CD4-positive, CD25-positive, alpha-beta regulatory T cell (primary cell): ENCODE data around the gene CHST3. TPM values are rescaled to one million over a fixed set of nuclear protein-coding genes. Genes with fewer than 3 reads are reported as not detected.

Experiments
- ATAC-seq, 2 donors: fragments of 150-1000 bp; cut with Tn5 transposase; one replicate each; pipeline ENCODE4 v1.10.0; 2021; ENCODE audit warnings: low read depth in 2 of 2, moderate number of reproducible peaks in 2 of 2, moderate library complexity in 1 of 2
- DNase-seq, 3 donors: peaks; one replicate each; pipeline versions ENCODE4 v3.0.0 to v3.0.0-alpha.2; 2012 to 2022; ENCODE audit warnings: mixed read lengths in 1 of 3
- H3K27ac ChIP-seq: one replicate; pipeline ENCODE4 v1.7.0; 2013; ENCODE audit warnings: mild to moderate bottlenecking, low read length; ENCODE audit not compliant: insufficient read depth, poor library complexity, severe bottlenecking
- H3K27me3 ChIP-seq: one replicate; pipeline ENCODE4 v1.7.0; 2013; ENCODE audit warnings: low read length; ENCODE audit not compliant: control insufficient read depth, insufficient read depth
- H3K36me3 ChIP-seq: one replicate; pipeline ENCODE4 v1.7.0; 2013; ENCODE audit warnings: mild to moderate bottlenecking, low read length, moderate library complexity; ENCODE audit not compliant: control insufficient read depth, insufficient read depth
- H3K4me1 ChIP-seq: 2 replicates; pipeline ENCODE4 v1.7.0; 2013; ENCODE audit warnings: mild to moderate bottlenecking, low read length; ENCODE audit not compliant: insufficient read depth, control insufficient read depth, poor library complexity, severe bottlenecking
- H3K4me3 ChIP-seq: one replicate; pipeline ENCODE4 v1.7.0; 2013; ENCODE audit warnings: low read depth, mild to moderate bottlenecking, low read length, moderate library complexity
- H3K9me3 ChIP-seq, 2 experiments: 1 replicate in 1 of 2; 2 replicates in 1 of 2; pipeline ENCODE4 v1.7.0; 2013; ENCODE audit warnings: low read length in 2 of 2, mild to moderate bottlenecking in 1 of 2, moderate library complexity in 1 of 2; ENCODE audit not compliant: control insufficient read depth in 2 of 2
- H3K27ac Mint-ChIP-seq, 3 donors: one replicate each; pipeline ENCODE4 v1.8.0; 2020 to 2022; ENCODE audit warnings: mild to moderate bottlenecking in 3 of 3, mixed read lengths in 3 of 3, moderate library complexity in 2 of 3
- H3K27me3 Mint-ChIP-seq: one replicate; pipeline ENCODE4 v1.8.0; 2022; ENCODE audit warnings: mild to moderate bottlenecking, mixed read lengths
- H3K36me3 Mint-ChIP-seq: one replicate; pipeline ENCODE4 v1.8.0; 2020; ENCODE audit warnings: mixed read lengths
- H3K4me1 Mint-ChIP-seq, 4 donors: one replicate each; pipeline ENCODE4 v1.8.0; 2020 to 2022; ENCODE audit warnings: mixed read lengths in 4 of 4, mild to moderate bottlenecking in 1 of 4
- H3K4me3 Mint-ChIP-seq, 4 donors: one replicate each; pipeline ENCODE4 v1.8.0; 2020 to 2022; ENCODE audit warnings: mild to moderate bottlenecking in 4 of 4, mixed read lengths in 4 of 4, moderate library complexity in 3 of 4
- H3K9me3 Mint-ChIP-seq, 7 donors: one replicate each; pipeline ENCODE4 v1.8.0; 2020 to 2022; ENCODE audit warnings: mixed read lengths in 7 of 7, mild to moderate bottlenecking in 3 of 7, moderate library complexity in 2 of 7
- polyA plus RNA-seq, 4 donors: library from polyadenylated mRNA; unstranded; fragments of 300-500 nt; fragmentation: Illumina TruSeq; gene quantifications; one replicate each; pipeline ENCODE4 v1.2.3, GENCODE V29; 2021
- total RNA-seq: library from RNA; stranded (reverse); gene quantifications from one replicate; pipeline ENCODE4 v1.2.3, GENCODE V29; 2022

Gene CHST3
- total and polyA plus RNA-seq, 5 donors from 2014 or later, result not detected

DNA sequence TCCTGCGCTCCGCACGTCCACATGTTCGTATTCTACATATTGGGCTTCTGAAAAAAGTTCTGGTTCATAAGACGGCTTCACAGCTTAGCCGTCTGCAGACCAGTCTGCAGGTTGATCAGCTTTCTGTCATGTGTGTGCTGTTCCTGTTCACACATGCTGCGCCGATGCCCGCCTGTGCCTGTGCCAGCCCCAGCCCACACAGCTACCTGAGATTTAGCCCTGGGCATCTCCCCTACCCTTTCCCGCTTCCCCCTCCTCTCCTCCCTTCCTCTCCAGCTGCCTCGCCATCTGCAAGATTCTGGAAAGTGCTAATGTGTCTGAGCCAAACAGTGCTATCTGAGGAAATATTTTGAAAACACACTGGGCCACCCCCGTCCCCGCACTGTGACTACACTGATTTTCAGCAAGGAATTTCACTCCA lies 7.1 kb downstream of the CHST3 start:
- ATAC-seq (no peak), DNase-seq (no peak)
- Histone ChIP-seq H3K27me3 (no peaks in the 10 kb centered on the region), H3K9me3 (no peaks in the 10 kb centered on the region), H3K27ac (no peak overlapping the region), H3K4me1 (no peaks in the 10 kb centered on the region), H3K4me3 (no peak overlapping the region), H3K36me3 (no peaks in the 10 kb centered on the region)
- Mint-ChIP-seq H3K4me3 (no peak overlapping the region), H3K4me1 (peaks cover 0 to 6% (median 3%) of the 10 kb centered on the region in 4 donors), H3K9me3 (no peaks in the 10 kb centered on the region), H3K27ac (no peak overlapping the region), H3K27me3 (peaks cover 18% of the 10 kb centered on the region), H3K36me3 (no peaks in the 10 kb centered on the region)

DNA sequence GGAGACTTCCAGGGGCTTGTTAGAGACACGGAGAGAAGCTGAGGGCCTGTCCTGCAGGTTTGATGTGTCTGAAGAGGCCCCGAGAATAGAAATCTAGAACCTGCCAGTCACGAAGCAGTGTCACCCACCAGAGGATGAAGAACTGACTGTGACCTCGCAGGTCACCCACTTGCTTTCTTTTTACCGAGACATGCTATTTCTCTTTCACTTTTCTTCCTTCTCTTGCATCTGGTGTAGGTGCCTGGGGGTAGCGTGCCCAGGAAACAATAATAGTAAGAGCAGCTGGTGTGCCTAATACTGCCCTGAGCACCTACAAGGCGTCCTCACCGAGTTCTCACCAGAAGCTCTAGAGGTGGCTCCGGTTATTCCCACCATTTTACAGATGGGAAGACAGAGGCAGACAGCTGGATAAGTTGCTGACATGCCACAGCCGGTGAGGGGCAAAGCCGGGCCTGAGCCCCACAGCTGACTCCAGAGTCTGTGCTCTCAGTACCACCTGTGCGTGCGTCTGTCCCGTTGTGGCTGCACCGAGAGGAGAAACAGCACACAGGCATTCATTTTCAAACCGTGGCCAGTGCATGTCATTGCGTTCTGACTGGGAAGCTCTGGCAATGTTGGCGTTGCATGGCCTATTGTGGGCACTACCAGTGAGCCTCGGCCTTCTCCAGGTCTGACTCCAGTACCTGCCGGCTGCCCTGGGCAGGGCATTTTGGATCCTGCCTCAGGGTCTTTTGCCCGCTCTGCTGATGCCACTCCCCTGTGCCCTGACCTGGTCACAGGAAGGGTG lies 7.8 kb downstream of the CHST3 start:
- peak in 1 of 3 donors; percentile 56 for DNase-seq
- ATAC-seq, result no peak
- no peak overlapping the region for H3K27ac ChIP-seq
- no peaks in the 10 kb centered on the region for H3K9me3 ChIP-seq
- H3K36me3 ChIP-seq, result no peaks in the 10 kb centered on the region
- no peaks in the 10 kb centered on the region for H3K27me3 ChIP-seq
- Mint-ChIP-seq H3K4me1 (peaks cover 0 to 6% (median 3%) of the 10 kb centered on the region in 4 donors), H3K4me3 (no peak overlapping the region), H3K36me3 (no peaks in the 10 kb centered on the region), H3K27ac (no peak overlapping the region), H3K9me3 (no peaks in the 10 kb centered on the region), H3K27me3 (peaks cover 15% of the 10 kb centered on the region)
- H3K4me3 ChIP-seq, result no peak overlapping the region
- no peaks in the 10 kb centered on the region for H3K4me1 ChIP-seq

DNA sequence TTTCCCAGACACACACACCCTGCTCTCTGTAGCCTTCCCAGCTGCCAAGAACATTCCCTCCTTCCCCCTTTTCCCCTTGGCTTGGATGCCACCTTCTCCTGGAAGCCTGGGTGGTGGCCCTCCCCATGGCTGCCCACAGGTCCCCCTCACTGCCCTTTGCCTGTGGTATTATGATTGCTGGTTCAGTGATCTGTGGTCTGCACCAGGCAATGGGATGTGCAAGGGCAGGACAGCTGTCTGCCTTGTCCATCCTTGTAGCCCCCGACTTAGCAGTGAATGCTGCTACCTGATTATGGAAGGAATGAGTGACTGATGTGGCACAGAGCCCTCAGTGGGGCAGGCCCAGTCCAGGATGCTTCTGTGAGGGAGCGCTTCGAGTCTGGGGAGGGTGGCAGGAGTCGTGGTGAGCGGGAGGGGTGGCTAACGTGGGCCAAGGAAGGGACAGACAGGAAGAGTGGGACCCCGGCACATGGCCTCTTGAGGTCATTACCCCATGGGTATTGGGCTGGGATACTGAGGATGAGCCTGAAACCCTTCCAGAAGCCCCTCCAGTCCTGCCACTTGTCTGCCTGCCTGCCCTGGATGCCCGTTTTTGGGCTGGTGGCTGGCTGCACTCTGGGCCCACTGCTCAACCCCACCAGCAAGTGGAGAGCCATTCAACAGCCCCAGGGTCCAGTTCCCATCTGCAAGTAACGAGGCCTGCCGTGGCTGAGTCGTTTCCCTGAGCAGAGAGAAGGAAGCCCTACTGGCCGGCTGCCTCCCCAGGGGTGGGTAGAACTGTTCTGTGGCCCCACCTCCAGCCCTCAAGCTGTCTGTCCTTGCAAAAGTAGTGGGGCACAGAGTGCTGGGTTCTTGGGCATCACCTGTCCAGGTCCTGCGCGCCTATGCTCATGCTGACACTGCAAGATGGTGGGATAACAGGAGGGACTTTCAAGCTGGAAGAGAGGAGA lies 8.8 kb downstream of the CHST3 start:
- no peaks in the 10 kb centered on the region for H3K27me3 ChIP-seq
- peaks cover 0 to 6% (median 3%) of the 10 kb centered on the region in 4 donors for H3K4me1 Mint-ChIP-seq
- H3K9me3 ChIP-seq, result no peaks in the 10 kb centered on the region
- no peaks in the 10 kb centered on the region for H3K4me1 ChIP-seq
- peaks cover 10% of the 10 kb centered on the region for H3K27me3 Mint-ChIP-seq
- no peaks in the 10 kb centered on the region for H3K36me3 Mint-ChIP-seq
- H3K9me3 Mint-ChIP-seq, result no peaks in the 10 kb centered on the region
- no peak overlapping the region for H3K4me3 Mint-ChIP-seq
- DNase-seq (no peak), ATAC-seq (no peak)
- H3K27ac ChIP-seq, result no peak overlapping the region
- H3K27ac Mint-ChIP-seq, result no peak overlapping the region
- H3K4me3 ChIP-seq, result no peak overlapping the region
- H3K36me3 ChIP-seq, result no peaks in the 10 kb centered on the region

DNA sequence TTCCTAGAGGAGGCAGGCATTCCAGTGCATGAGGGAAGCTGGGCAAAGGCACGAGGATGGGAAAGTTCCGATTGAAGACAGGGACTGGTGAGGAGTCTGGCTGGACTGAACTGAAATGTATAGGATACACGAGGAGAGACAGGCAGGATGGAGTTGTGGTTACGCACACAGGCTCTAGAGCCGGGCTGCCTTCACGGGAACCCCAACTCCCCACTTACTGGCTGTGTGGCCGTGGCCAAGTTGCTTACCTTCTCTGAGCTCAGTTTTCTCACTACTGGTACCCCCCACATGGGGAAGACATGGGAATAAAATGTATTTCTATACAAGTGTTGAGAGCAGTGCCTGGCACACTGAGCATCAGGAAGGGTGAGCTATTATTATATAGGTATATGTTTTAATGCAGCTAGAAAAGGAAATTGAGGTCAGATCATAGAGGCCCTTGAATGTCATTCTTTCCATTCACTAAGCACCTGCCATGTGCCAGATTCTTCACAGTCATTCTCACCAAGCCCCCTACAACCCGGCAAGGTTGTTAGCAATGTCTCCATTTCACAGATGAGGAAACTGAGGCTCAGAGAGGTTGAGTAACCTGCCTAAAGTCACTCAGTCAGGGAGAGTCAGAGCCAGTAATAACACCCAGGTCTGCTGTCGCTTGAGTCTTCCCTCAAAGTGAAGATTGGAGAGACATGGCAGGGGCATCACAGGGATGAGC lies 9.7 kb downstream of the CHST3 start:
- H3K27ac Mint-ChIP-seq, result peak overlapping the region in 1 of 3 donors; percentile 56
- H3K4me1 Mint-ChIP-seq, result peaks cover 0 to 6% (median 3%) of the 10 kb centered on the region in 4 donors
- H3K36me3 ChIP-seq, result no peaks in the 10 kb centered on the region
- DNase-seq (no peak), ATAC-seq (no peak)
- H3K9me3 Mint-ChIP-seq, result no peaks in the 10 kb centered on the region
- H3K27me3 ChIP-seq, result no peaks in the 10 kb centered on the region
- H3K36me3 Mint-ChIP-seq, result no peaks in the 10 kb centered on the region
- H3K4me3 ChIP-seq, result no peak overlapping the region
- peaks cover 4% of the 10 kb centered on the region for H3K27me3 Mint-ChIP-seq
- no peak overlapping the region for H3K4me3 Mint-ChIP-seq
- H3K9me3 ChIP-seq, result no peaks in the 10 kb centered on the region
- no peak overlapping the region for H3K27ac ChIP-seq
- H3K4me1 ChIP-seq, result no peaks in the 10 kb centered on the region

DNA sequence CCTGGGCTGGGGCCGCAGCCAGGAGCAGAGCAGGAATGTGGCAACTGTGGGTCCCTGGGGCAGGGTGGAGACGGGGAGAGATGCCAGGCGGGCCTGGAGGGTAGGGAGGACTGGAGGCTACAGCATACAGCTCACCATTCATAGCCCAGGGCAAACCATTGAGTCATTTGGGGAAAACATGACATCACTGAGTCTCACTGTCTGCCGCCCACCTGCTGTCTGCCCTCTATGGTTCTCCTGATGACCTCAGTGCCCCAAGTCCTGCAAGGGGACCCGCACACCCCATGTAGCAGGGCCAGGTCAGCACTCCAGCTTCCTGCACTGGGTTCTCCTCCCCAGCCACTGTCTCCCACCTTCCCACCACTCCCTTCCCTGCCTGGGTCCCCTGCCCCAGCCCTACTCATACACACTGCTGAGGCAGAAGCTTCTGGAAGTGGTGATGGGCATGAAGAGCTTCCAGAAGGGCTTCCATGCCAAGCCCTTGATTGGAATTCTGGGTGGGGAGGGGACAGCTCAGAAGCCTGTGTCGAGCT lies 10.4 kb downstream of the CHST3 start:
- Histone ChIP-seq H3K36me3 (no peaks in the 10 kb centered on the region), H3K4me3 (no peak overlapping the region), H3K27ac (no peak overlapping the region), H3K4me1 (no peaks in the 10 kb centered on the region), H3K27me3 (no peaks in the 10 kb centered on the region), H3K9me3 (no peaks in the 10 kb centered on the region)
- H3K36me3 Mint-ChIP-seq, result no peaks in the 10 kb centered on the region
- DNase-seq, result peak in 1 of 3 donors; percentile 28
- peaks cover 0 to 6% (median 3%) of the 10 kb centered on the region in 4 donors for H3K4me1 Mint-ChIP-seq
- peaks cover 4% of the 10 kb centered on the region for H3K27me3 Mint-ChIP-seq
- peak overlapping the region in 1 of 3 donors; percentile 56 for H3K27ac Mint-ChIP-seq
- H3K9me3 Mint-ChIP-seq, result no peaks in the 10 kb centered on the region
- no peak overlapping the region for H3K4me3 Mint-ChIP-seq
- no peak for ATAC-seq

DNA sequence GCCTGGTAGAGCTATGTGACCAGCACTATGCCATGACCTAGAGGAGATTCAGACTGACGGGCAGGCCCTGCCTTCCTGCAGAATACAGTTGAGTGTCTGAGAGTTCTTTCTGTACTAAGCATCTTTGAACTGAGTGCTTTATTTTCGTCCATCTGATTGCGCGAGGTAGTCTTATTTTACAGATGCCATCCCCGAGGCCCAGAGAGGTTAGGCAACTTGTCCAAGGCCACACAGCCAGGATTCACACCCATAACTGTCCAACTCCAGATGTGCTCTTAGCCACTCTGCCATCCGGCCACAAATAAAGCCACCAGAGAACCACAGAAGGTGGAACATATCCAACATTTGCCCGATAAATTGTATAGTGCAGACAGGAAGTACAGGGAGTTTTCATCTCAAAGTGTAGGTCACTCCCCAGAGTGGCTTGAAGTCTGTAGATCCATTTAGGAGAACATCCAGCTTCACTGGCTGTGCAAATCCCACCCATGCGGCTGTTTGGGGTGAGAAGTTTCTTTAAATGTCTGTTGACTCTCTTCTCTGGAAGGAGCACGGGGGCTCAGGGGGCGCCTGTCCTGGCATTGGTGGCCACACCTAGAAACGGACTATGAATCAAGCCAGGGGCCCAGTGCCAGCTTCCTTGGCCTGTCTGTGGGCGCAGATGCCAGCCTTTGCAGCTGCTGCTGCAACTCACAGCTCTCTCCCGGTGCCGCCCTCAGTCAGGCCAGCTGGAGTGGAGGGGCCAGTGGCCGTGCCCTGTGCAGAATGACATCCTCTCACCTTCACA lies 11.1 kb downstream of the CHST3 start:
- ATAC-seq, result no peak
- Mint-ChIP-seq H3K9me3 (no peaks in the 10 kb centered on the region), H3K4me3 (no peak overlapping the region), H3K36me3 (no peaks in the 10 kb centered on the region), H3K27ac (no peak overlapping the region), H3K27me3 (peaks cover 4% of the 10 kb centered on the region), H3K4me1 (peaks cover 0 to 6% (median 3%) of the 10 kb centered on the region in 4 donors)
- no peak overlapping the region for H3K4me3 ChIP-seq
- no peaks in the 10 kb centered on the region for H3K4me1 ChIP-seq
- H3K36me3 ChIP-seq, result no peaks in the 10 kb centered on the region
- no peaks in the 10 kb centered on the region for H3K9me3 ChIP-seq
- no peak for DNase-seq
- H3K27me3 ChIP-seq, result no peaks in the 10 kb centered on the region
- H3K27ac ChIP-seq, result no peak overlapping the region
